Cortex of kidney (tissue), 1 donor: ENCODE data around the gene SDC4.
A peak's percentile ranks its signal among the peaks of the same experiment; 100 is the strongest.
"Not testable (repeated sequence)": the region's sequence is repeated elsewhere in the genome, so short reads cannot be mapped to it uniquely, and the experiment has no call there.

Experiments used
- DNase-seq: peaks from one replicate; lab custom pipeline; 2025; lab: John Stamatoyannopoulos, UW

The SDC4 gene

DNA sequence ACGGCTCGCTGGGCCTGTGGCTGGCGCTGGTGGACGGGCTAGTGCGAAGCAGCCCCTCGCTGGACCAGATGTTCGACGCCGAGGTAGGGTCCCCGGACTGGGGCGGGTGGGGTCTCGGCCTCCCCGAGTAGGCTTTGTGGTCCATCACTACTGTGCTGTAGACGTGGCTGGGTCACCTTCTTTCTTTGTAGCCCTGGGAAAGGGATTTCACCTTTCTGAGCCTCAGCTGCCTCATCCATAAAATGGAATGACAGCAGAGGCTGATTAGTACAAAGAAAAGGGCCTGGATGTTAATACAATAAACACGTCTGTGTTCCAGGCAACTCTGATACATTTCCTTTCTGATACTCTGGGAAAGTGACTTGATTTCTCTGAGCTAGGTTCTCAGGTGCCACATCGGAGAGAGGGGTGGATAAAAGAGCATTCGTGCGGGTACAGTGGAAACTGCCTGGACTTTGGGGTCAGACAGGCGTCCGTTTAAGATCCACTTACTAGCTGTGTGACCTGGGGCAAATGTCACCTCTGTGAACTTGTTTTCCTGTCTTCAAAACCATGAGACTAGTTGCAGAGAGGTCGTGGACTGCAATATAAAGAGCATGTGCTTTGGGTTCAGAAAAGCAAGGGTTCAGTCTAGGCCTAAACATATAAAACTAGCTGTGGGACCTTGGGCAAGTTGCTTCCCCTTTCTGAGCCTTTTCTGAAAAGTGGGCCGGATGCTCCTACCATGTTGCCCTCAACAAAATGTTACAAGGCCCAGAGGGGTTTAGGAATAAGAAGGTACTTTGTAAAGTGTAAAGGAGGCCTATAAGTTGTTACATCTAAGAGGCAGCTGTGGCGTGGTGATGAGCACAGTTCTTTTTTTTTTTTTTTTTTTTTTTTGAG is 15.6 kb upstream of the SDC4 start:
- no peak for DNase-seq

GRCh38 chr20:45362804-45363610 is 14.8 kb upstream of the SDC4 start, which contains the start of gene SYS1:
Gene SYS1 (plus strand): TSS chr20:45363156. CDS start chr20:45363532, 376 bp downstream.
- peak; percentile 93 for DNase-seq

- DNase-seq: no peak
Observed at GRCh38 chr20:45361793-45362192, 13.6 kb upstream of the SDC4 start.

DNA sequence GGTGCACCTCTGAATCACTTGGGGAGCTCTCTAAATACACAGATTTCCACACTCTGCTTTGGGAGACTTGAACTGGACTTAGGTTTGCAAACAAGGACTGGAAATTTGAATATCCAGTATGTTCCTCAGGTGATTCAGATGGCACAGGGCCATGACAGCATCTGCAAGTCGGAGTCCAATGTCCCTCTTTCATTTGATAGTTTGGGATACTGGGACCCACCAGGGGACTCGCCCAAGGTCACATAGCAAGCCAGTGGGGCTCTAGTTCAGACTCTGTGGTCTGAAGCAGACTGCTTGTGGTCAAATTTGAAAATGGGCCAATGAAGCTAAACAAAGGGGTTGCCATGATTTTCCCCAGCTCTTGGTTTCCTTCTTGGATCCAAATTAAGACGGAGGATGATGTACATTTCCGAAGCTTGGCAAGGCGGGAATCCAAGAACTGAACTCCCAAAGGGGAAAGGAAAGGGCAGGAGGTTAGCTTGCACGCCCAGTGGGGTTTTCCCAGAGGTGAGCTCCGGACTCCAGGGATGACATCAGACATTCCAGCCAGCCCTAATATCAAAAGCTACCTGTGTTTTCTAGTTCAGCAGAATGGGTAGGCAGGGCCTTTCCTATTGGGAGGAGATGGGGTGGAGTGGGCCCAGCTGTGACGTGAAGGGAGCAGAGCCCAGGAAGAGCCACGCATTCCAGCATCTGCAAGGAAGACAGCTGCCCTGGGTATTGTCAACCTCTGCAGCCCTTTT is 11.4 kb upstream of the SDC4 start:
- DNase-seq: no peak

GRCh38 chr20:45359069-45359405 is 10.8 kb upstream of the SDC4 start:
- DNase-seq: no peak

DNA sequence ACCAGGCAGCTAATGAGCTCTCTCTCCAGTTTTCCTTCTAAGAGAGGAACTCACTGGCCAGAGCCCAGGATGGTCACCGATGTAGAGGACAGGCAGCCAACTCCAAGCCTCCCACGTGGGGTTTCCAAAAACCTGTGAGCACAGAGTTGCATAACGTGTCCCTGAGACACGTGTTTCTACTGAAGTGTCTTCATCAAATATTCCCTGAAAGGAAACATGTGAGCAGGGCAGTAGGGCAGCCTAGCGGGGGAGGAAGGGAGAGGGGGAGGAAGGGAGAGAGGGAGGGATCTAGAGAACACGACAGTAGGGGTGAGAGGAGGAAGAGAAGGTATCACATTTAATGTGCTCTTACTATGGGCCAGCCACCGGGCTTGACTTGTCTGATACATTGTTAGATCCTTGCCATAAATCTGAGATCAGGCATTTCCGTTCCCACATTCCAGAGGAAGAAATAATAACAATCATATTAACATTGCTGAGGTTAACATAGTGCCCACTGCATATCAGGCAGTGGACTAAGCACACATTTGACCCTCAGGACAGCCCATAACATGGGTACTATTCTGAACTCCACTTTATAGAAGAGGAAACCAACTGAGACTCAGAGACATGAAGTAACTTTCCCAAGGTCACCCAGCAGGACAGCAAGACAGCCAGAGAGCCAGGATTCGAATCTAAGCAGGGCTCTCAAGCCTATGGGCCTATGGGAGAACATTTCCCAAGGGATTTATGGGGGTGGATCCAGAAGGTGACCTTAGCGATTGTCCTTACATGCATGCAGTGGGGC is 10.3 kb upstream of the SDC4 start:
- DNase-seq: no peak

DNA sequence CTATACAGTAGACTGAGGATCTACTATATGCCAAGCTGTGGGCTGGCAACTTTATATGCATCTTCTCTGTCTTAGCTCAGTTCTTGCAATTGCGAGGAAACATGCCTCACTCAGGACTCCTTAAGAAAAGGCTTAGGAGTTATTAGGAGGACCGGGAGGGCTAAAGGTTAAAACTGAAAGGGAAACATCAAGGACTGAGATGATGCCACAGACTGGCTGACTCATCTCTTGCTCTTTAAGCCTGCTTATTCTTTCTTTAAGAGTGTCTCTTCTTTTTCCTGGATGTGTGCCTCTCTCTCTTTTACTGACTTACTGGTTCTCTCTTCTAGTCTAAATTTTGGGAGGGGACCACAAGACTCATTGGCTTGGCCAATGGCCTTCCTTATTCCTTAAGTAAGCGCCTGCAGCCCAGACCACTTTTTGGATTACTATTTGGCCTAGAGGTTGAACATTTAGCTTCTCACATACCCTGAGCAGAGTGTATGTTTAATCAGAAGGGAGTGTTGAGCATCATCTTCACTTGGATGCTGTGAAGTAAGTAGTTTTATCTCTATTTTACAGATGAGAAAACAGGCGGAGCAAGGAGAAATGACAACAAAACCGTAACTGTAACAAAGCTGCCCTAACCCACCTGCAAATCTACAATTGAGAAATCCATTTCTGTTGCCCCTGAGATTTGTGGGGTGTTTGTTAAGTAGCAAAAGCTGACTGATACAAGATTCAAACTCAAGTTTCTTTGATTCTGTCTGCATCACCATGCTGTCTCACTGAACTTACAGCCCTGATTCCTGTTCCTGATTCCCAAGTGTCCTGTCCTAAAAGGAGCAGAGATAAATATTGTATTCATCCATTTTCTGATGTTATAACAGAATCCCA is 7.2 kb upstream of the SDC4 start:
- DNase-seq: no peak

- DNase-seq: no peak
Observed at GRCh38 chr20:45354423-45355208, 6.4 kb upstream of the SDC4 start.

- DNase-seq: no peak
Observed at GRCh38 chr20:45353746-45354145, 5.5 kb upstream of the SDC4 start.

DNA sequence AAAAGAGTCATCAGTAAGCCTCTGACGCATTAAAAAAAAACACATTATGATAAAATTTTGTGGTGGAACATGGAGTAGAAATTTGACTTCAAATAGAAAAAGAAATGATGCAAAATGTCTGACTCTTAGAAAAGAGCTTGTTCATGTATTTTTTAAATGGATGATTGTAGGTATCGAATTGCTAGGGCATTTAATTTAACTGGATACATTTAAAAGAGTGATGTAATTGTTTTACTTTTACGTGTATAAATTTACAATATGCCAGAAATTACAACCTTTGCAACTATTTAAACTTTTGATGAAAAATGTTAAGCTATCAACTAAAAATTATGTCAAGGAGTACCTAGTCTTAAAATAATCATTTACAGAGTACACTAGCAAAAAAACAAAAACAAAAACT is 4.5 kb upstream of the SDC4 start:
- DNase-seq: no peak

GRCh38 chr20:45350795-45351194 is 2.6 kb upstream of the SDC4 start:
- not testable (repeated sequence) for DNase-seq

- DNase-seq: no peak
Observed at GRCh38 chr20:45350217-45350616, 2.0 kb upstream of the SDC4 start.

GRCh38 chr20:45347297-45347935 is 808 bp downstream of the SDC4 start:
- no peak for DNase-seq

DNA sequence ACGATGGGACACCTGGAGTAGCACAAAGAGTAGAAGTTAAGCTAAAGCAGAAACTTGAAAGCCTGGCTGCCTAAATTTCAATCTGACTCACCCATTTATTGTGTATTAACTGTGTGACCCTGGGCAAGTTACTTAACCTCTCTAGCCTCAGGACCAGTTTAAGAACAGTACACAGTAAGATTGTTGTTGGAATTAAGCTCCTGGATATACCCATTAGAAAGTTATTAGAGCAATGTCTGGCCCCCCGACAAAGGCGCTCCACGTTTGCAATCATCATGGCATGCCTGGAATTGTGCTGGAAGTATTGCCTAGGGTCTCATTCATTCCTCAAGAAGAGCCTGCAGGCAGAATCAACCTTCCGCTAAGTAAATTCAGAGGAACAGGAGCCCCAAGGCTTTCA is 1.4 kb downstream of the SDC4 start:
- DNase-seq: no peak

DNA sequence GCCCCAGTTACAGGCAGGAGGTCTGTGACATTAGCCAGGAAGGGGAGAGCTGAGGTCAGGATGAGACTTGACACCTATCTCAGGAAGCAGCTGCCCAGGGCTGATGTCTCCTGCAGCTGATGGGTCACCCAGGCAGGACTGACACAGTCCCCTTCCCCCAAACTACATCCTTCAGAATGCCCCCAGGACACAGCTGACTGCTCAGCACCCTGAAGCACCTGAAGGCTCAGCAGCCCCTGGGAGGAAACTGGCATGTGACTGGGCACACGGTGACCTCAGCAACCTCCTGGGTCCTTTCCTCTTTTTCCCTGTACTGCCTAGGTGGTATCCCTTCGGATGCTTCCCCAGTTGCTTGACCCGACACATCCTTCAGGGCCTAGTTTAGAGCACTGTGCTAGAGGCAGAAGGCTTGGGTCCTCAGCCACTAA is 1.9 kb downstream of the SDC4 start:
- DNase-seq: no peak

GRCh38 chr20:45345104-45345936 is 2.9 kb downstream of the SDC4 start:
- no peak for DNase-seq

GRCh38 chr20:45344168-45344860 is 3.9 kb downstream of the SDC4 start:
- no peak for DNase-seq
